Frontal cortex (tissue), 4 donors: ENCODE measurements around the gene RASL12. TPM values are rescaled to one million over a fixed set of nuclear protein-coding genes. Genes with fewer than 3 reads are reported as not detected.
"Not testable (repeated sequence)": the region's sequence is repeated elsewhere in the genome, so short reads cannot be mapped to it uniquely, and the experiment has no call there.

Experiments used
- DNase-seq, 2 donors: peaks; one replicate each; pipeline ENCODE4 v3.0.0; 2012; ENCODE audit warnings: low spot score in 2 of 2
- FAIRE-seq: peaks from 2 replicates; lab custom pipeline; 2012; peaks lifted over from hg19 to GRCh38; lab: Jason Lieb, UNC
- total RNA-seq: library from RNA; depleted of rRNA; stranded (reverse); fragments of >200 nt; gene quantifications from one replicate; pipeline ENCODE4 v1.2.3, GENCODE V29; 2014
- donor health status: control.
- donor health status: control.
- donor health status: control.

The RASL12 gene
- total RNA-seq, 1 donor from 2014 or later: 2.4 TPM

DNA sequence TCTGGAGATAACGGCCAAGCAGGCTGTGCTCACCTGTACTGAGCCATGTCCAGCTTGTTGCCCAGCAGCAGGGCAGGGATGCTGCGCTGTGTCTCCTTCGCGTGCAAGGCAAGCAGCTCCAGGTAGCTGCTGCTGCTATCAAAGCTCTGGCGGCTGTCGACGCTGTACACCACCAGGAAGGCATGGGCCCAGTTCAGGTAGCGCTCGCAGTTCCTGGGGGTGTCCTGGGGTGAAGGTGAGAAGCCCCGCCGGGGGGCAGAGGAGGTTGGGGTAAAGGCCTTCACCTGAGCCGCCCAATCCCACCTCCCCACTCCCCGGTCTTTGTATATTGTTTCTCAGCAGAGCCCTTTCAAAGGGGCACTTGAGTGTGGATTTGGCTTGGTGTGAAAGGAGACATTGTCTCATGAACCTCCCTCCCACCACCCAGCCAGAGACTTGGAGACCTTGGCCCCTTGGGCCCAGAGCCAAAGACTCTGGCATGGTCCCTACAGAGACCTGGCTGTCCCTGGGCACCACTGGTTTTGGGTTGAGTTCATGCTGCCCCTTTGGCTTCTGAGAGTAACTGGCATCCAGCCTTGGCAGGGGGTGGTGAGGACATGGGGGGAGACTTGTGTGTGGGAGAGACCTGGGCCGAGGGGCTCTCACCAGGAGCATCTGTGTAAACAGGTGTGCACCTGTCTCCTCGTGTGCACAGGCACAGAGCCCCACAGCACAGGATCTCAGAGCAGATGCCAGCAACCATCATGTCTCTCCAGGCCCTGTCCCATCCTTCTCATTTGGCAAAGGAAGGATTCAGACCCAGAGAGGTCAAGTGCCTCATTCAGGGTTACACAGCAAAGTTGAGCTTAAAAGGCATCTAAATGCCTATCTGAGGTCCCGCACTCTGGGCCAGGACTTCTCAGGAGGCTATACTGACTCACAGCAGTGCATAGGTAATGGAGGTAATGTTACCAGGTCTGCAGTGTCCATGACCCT, 9.1 kb downstream of the RASL12 start:
- DNase-seq (peak in 1 of 2 donors; percentile 32), FAIRE-seq (no peak)

- FAIRE-seq (no peak), DNase-seq (no peak)
These were observed 10.2 kb downstream of the RASL12 start for GRCh38 chr15:65057549-65057940.

DNA sequence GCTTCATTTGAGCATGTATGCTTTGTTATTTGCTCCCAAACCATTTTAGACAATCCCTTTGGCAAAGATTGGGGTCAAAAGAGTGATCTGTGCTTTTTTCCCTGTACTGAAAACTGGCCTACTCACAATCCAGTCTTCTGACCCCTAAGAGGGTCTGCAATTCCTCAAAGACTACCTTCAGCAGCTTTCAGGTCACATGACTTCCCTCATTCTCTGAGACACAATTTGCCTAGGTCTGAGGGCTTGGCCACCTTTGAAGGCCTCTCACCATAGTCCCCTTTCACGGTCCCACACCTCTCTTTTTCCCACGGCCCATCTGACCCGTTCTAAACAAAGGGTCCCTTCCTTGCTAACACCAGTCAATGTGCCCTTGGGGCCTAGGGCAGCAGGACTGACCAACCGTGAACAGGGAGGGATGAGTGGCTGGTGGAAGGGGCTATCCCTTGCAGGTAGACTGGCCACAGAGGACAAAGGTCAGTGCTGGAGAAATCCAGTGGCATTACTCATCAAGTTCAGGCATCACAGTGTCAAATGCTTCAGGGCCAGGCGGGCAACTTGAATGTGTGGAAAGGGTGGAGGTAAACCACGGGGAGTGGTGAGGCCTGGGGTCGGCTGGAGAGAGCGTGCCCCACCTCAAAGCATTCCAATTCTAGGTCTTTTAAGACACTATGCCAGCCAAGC, 10.8 kb downstream of the RASL12 start:
- DNase-seq (no peak), FAIRE-seq (no peak)

DNA sequence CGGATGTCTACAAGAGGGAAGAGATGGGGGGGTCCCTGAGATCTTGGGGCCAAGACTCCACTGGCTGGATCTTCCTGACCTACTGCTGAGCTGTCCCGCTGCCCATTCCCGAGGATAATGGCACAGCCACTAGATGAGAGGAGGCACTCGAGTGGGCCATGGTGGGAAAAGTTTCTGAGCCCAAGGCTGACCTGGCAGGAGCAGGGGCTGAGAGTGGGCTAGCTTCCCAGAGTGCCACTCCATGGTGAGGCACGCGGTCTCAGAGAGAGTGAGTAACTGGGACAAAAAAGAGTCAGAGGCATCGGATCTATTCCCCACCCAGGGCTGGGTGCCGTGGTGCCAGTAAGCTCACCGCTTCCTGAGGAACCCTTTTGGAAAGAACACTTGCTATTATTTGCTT, 11.7 kb downstream of the RASL12 start:
- FAIRE-seq (no peak), DNase-seq (no peak)

DNA sequence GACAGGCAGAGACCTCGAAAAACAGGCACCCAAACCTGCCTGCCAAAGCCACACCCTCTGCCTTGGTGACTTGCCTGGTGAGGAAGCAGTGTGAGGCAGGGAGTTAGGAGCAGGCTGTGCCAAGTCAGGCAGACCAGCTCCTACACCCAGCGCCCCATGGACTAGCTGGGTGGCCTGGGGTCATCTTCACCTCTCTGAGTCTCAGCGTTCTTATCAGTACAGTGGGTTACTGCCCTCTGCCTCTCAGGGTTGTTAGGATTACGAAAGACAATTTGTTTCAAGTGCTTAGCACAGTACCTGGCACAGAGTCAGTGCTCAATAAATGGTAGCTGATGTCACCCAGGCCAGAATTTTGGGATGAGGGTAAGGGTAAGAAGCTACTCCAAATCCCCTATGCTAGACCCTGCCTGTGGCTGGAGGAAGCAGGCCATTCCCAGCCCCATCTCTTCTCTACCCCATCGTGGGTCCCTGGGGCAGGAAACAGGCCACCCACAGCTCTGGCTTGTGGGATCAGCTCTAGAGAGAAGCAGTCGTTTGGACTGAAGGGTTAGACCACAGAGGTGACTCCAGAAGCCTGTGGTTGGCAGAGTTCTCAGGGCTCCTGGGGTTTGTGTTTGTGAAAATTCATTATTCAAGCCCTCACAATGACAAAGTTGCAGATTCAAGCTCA, 12.5 kb downstream of the RASL12 start:
- DNase-seq (no peak), FAIRE-seq (no peak)

DNA sequence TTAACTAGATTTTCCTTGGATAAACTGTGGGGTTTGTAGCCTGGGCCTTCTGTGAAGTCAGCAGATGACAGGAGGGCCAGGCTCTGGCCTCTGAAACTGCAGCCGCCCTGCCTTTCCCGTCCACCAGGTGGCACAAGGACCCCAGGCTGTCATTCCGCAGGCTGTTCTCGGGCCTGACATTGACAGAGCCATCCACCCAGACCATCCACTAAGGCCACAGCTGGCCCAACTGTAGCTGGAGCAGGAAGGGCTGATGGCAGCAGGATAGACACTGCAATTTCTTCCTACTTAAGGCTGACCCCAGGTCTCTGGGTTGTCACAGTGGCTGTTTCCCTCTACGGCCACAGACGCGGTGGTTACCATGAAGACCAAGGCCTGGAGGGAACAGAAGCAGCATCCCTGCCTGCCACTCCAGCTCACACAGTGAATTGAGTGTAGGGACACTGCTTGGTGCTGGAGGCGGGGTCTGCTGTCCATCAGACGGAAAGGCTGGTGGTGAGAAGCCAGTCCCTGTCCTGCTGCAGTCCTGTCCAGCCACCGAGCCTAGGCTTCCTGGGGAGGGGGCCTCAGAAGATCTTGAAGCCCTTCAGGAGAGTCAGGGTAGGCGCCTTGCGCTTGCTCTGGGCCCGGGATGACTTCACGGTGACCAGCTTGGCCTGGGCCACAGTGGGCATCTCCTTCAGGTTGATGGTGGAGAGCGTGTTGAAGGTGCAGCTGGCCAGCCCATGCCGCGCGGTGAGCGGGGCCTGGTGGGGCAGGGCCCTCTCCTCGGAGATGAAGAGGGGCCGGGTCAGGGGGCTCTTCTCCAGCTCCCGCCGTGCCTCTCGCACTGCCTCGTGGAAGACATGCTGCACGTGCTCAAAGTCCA, 13.2 kb downstream of the RASL12 start:
- FAIRE-seq: no peak
- DNase-seq: peak; percentile 66 to 84

- no peak for DNase-seq
- FAIRE-seq: no peak
These were observed 14.8 kb downstream of the RASL12 start for GRCh38 chr15:65052956-65053355.

DNA sequence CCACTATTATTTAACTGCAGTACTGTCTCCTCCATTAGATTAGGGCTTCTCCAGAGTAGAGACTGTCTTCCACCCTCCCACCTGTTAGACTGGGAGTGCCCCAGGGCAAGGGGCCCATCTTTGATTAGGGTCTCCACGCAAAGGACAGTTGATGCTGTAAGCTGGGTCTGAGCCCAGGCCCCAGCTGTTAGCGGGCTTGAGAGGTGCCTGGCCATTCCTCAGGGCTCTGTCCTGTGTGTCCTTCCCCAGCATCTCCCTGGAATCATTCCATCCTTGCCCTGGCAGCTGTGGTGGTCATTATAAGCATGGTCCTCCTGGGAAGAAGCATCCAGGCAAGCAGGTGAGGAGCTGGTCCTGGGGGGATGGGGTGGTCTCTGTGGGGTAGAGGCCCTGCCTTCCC, 16.5 kb downstream of the RASL12 start:
- FAIRE-seq (no peak), DNase-seq (no peak)

DNA sequence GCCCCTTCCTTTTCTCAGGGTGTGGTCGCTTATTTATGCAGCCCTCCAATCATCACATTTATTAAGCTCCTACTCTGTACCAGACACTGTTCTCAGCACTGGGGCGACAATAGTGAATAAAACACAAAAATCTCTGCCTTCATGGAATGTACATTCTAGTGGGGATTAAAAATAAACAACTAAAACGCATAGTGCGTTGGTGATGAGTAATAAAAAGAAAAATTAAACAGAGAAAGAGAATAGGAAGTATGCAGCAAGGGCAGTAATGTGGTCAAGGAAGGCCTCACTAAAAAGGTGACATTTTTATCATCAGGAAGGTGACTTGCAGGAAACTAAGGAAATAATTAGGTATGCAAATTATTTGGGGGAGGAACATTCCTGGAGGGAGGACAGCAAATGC, 17.5 kb downstream of the RASL12 start:
- FAIRE-seq (no peak), DNase-seq (no peak)

- FAIRE-seq (no peak), DNase-seq (peak; percentile 77 to 94)
These were observed 18.4 kb downstream of the RASL12 start for GRCh38 chr15:65049418-65049840.

GRCh38 chr15:65048241-65048640, 19.6 kb downstream of the RASL12 start:
- no peak for FAIRE-seq
- no peak for DNase-seq

- no peak for FAIRE-seq
- no peak for DNase-seq
These were observed 22.9 kb downstream of the RASL12 start, which contains the start of gene SLC51B for GRCh38 chr15:65044724-65045481. SLC51B (plus strand) TSS chr15:65045387; CDS start chr15:65050005, 4,618 bp downstream.

DNA sequence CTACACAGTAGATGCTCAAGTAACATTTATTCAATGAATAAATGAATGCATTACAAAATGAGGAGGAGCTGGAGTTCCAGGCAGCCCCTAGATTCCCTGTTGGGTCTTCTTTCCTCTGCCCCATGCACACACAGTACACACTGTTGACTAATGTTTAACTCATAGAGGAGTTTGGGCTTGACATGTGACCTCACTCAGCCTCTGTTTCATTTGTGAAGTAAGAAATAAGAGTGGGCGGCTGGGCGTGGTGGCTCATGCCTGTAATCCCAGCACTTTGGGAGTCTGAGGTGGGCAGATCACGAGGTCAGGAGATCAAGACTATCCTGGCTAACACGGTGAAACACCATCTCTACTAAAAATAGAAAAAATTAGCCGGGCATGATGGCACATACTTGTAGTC, 23.6 kb downstream of the RASL12 start:
- DNase-seq, FAIRE-seq: not testable (repeated sequence)

GRCh38 chr15:65042776-65043327, 24.9 kb downstream of the RASL12 start:
- FAIRE-seq (no peak), DNase-seq (no peak)

DNA sequence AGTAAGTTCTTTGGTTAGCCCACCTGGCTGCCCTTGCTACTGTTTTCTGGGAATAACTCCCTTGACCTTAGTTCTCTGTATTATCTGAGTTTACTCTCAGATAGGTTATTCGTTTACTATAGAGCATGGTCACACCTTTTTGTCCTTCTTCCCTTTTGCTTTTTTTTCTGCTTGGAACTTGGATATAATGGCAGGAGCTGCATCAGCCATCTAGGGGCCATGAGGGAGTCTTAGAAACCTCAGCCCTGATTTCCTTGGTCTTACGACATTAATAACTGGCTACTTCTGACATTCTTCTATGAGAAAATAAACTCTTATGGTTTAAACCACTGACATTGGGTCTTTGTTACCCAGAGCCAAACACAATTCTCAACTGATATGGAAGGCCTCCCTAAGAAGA, 26.0 kb downstream of the RASL12 start:
- DNase-seq: no peak
- no peak for FAIRE-seq

DNA sequence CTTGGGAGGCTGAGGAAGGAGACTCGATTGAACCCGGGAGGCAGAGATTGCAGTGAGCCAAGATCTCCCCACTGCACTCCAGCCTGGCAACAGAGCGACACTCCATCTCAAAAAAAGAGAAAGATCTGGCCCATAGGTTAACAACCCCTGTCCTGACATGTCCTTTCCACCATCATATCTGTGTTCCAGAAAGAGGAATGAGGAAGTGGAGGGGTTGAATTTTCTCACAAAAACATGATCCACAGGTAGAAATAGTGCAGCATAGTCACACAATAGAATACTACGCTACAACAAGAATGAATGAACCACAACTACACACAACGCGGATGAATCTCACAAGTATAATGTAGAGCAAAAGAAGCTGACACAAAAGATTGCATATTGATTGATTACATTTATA, 27.3 kb downstream of the RASL12 start:
- FAIRE-seq (no peak), DNase-seq (no peak)

DNA sequence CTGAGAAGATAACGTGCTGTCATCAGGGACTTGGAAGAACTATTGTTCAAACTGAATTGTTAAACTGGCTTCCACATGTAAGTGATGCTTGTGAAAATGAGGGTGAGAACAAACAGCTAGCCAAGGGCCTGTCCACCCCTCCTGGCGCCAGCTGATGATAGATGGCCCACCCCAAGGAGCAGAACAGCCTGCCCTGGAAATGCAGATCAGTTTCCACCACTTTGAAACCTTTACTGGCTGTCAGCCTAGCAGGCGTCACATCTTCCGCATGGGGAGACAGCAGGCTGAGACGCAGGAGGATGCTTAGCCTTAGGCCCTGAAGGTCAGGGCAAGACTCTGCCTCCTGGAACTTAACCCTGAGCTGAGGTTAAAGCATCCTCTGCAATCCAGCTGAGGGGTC, 29.0 kb downstream of the RASL12 start:
- FAIRE-seq (no peak), DNase-seq (no peak)

DNA sequence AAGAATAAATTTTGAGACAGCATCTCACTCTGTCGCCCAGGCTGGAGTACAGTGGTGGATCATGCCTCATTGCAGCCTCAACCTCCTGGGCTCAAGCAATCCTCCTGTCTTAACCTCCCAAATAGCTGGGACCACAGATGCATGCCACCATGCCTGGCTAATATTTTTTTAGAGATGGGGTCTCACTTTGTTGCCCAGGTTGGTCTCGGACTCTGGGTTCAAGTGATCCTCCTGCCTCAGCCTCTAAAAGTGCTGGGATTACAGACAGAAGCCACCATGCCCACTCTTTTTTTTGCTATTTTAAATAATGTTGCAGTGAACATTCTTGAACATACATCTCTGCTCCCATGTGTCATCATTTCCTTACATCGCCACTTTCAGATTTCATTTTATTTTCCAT, 29.4 kb downstream of the RASL12 start:
- FAIRE-seq (no peak), DNase-seq (no peak)

DNA sequence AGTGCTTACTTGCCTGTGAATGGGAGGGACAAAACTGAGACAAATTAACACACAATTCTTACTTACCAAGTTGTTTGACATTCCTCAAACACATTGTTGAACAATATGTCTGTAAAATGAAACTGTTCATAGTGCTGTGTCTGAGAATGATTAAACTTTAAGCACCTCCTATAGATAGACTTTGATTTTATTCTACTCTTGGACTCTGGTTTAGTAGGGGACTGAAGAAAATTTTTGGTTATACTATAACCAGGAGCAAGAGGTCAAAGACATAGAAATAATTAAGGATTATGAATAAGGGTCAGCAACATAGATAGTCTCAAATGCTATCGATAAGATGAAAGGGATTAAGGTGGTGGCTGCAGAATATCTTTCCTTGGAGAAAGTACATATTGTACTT, 30.5 kb downstream of the RASL12 start:
- FAIRE-seq: no peak
- DNase-seq: no peak
